Esophagus muscularis mucosa (tissue), 4 donors: ENCODE measurements around the gene UXT. TPM values are rescaled to one million over a fixed set of nuclear protein-coding genes. Genes with fewer than 3 reads are reported as not detected.
"Not testable (repeated sequence)": the region's sequence is repeated elsewhere in the genome, so short reads cannot be mapped to it uniquely, and the experiment has no call there.

Experiments
- DNase-seq: peaks from one replicate; pipeline ENCODE4 v3.0.0-alpha.2; 2017; ENCODE audit errors: extremely low spot score
- H3K27ac ChIP-seq, 4 donors: fragments of 200-600 bp; sonication (generic); replicated peaks in 1 of 4; 1 replicate in 3 of 4; 2 replicates in 1 of 4; pipeline ENCODE4 v1.5.1; 2016 to 2019; ENCODE audit warnings: mild to moderate bottlenecking in 1 of 4
- H3K27me3 ChIP-seq, 4 donors: fragments of 200-600 bp; sonication (generic); one replicate each; pipeline versions ENCODE4 v1.5.1 to v1.6.0; 2016 to 2019
- H3K36me3 ChIP-seq, 4 donors: fragments of 200-600 bp; sonication (generic); one replicate each; pipeline ENCODE4 v1.5.1; 2016 to 2019
- H3K4me1 ChIP-seq, 4 donors: fragments of 200-600 bp; sonication (generic); one replicate each; pipeline ENCODE4 v1.5.1; 2016 to 2019
- H3K4me3 ChIP-seq, 4 donors: fragments of 200-600 bp; sonication (generic); 1 replicate in 2 of 4; 2 replicates in 2 of 4; pipeline ENCODE4 v1.5.1; 2016 to 2019; ENCODE audit warnings: mild to moderate bottlenecking in 4 of 4, moderate library complexity in 1 of 4
- H3K9me3 ChIP-seq, 4 donors: fragments of 200-600 bp; sonication (generic); 1 replicate in 3 of 4; 2 replicates in 1 of 4; pipeline ENCODE4 v1.5.1; 2016 to 2019
- CTCF ChIP-seq, 3 experiments: fragments of 200-600 bp in 2 of 3; fragments of 450-650 bp in 1 of 3; sonication (generic) in 2 of 3; IDR thresholded peaks; one replicate each; pipeline ENCODE4 v1.5.1; 2017 to 2019; ENCODE audit warnings: antibody characterized with exemption in 3 of 3, mild to moderate bottlenecking in 2 of 3, moderate library complexity in 1 of 3
- EP300 ChIP-seq: sonication (generic); formaldehyde crosslinking; IDR thresholded peaks from one replicate; pipeline ENCODE4 v1.6.1; 2017; ENCODE audit warnings: antibody characterized with exemption
- POLR2A ChIP-seq: fragments of 450-650 bp; IDR thresholded peaks from one replicate; pipeline ENCODE4 v1.6.1; 2017; ENCODE audit warnings: antibody characterized with exemption, moderate library complexity, mild to moderate bottlenecking, low read depth
- POLR2AphosphoS5 ChIP-seq, 2 donors: sonication (generic); formaldehyde crosslinking; IDR thresholded peaks; one replicate each; pipeline ENCODE4 v1.6.1; 2017; ENCODE audit warnings: antibody characterized with exemption in 2 of 2
- WGBS: methylation state at CpG from one replicate; pipeline ENCODE4 v1.1.5; 2018; 5-methylcytosine and 5-hydroxymethylcytosine counted together
- intact Hi-C: fragments of 100-400 bp; cut with DNase I; formaldehyde crosslinking; loops from one replicate; pipeline ENCODE4 v1.15.1; 2023
- total RNA-seq, 4 donors: library from RNA; depleted of rRNA; stranded (reverse); fragments of >200 nt; gene quantifications; one replicate each; pipeline versions ENCODE4 v1.1.0 to v1.2.1, GENCODE V29; 2016

Gene UXT
- total RNA-seq, 4 donors from 2014 or later, result 75.9 to 98.0 (median 90.4) TPM

GRCh38 chrX:47674776-47675175 is 15.8 kb upstream of the UXT start:
- H3K4me1 ChIP-seq, result no peaks in the 10 kb centered on the region
- DNase-seq, result no peak
- no peaks in the 10 kb centered on the region for H3K27me3 ChIP-seq
- no peaks in the 10 kb centered on the region for H3K9me3 ChIP-seq
- intact Hi-C loops, result no loop called here
- no peaks in the 10 kb centered on the region for H3K36me3 ChIP-seq
- WGBS, result 74% methylated on average over 5 of the region's 5 CpGs
- no peak overlapping the region for H3K27ac ChIP-seq
- H3K4me3 ChIP-seq, result no peak overlapping the region
- TF ChIP-seq CTCF (IDR thresholded peaks at IDR 0.05), result no peak
- no peak for TF ChIP-seq POLR2AphosphoS5 (IDR thresholded peaks at IDR 0.05)

- H3K36me3 ChIP-seq, H3K9me3 ChIP-seq, intact Hi-C loops, H3K4me3 ChIP-seq, H3K27ac ChIP-seq, H3K4me1 ChIP-seq, H3K27me3 ChIP-seq, DNase-seq: not testable (repeated sequence)
- 77% methylated on average over 4 of the region's 4 CpGs for WGBS
Measured at GRCh38 chrX:47665797-47666196, 6.8 kb upstream of the UXT start.

- no peaks in the 10 kb centered on the region for H3K9me3 ChIP-seq
- intact Hi-C loops, result no loop called here
- TF ChIP-seq EP300, result no peak
- no peak for TF ChIP-seq CTCF (IDR thresholded peaks at IDR 0.05)
- no peak for TF ChIP-seq POLR2A
- TF ChIP-seq POLR2AphosphoS5 (IDR thresholded peaks at IDR 0.05), result no peak
- DNase-seq, result no peak
- peaks cover 0 to under 1% (median 0%) of the 10 kb centered on the region in 4 donors for H3K4me1 ChIP-seq
- H3K36me3 ChIP-seq, result no peaks in the 10 kb centered on the region
- H3K27ac ChIP-seq, result no peak overlapping the region
- H3K4me3 ChIP-seq, result no peak overlapping the region
- no peaks in the 10 kb centered on the region for H3K27me3 ChIP-seq
- WGBS, result 80% methylated on average over 5 of the region's 5 CpGs
Measured at GRCh38 chrX:47664737-47665136, 5.8 kb upstream of the UXT start.

DNA sequence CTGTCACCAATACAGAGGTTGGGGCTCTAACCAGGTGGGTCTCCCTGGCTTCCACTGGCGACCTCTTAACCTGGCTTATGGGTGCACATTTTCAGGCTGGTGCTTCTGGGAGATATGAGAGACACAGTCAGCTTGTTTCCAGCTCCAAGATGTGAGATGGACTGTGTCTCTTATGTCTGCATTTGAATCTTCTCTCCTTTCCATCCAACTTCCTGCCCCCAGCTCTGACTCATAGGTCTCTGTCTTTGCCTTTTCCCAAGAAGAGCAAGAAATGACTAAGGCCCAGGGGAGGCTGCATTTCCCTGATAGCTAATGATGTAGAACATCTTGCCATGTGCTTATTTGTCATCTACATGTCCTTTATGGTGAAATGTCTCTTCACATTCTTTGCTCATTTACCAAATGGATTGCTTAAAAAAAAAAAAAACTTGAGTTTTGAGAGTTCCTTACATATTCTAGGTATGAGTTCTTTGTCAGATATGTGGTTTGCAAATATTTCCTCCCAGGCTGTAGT is 3.2 kb upstream of the UXT start:
- TF ChIP-seq CTCF (IDR thresholded peaks at IDR 0.05) (no peak), POLR2AphosphoS5 (IDR thresholded peaks at IDR 0.05) (no peak), EP300 (no peak), POLR2A (no peak)
- Histone ChIP-seq H3K4me1 (peaks cover 0 to 14% (median 4%) of the 10 kb centered on the region in 4 donors), H3K4me3 (no peak overlapping the region), H3K9me3 (no peaks in the 10 kb centered on the region), H3K36me3 (peaks cover 0 to 4% (median 2%) of the 10 kb centered on the region in 4 donors), H3K27me3 (no peaks in the 10 kb centered on the region), H3K27ac (no peak overlapping the region)
- intact Hi-C loops, result no loop called here
- DNase-seq, result peak; percentile 55
- WGBS, result 56% methylated on average over 1 of the region's 1 CpG

DNA sequence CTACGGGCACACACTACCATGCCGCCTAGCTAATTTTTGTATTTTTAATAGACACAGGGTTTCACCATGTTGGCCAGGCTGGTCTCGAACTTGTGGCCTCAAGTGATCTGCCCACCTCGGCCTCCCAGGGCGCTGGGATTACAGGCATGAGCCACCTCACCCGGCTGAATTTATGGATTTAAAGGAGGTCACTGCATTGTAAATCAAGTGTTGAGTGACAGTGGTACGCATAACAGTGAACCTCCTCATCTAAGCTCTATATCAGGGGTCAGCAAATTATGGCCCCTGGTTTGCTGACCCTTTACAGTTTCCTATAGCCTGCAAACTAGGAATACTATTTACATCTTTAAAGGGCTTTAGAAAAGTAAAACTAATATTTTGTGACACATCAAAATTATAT is 2.6 kb upstream of the UXT start:
- Histone ChIP-seq H3K9me3 (no peaks in the 10 kb centered on the region), H3K4me3 (no peak overlapping the region), H3K36me3 (peaks cover 0 to 11% (median 9%) of the 10 kb centered on the region in 4 donors), H3K27ac (no peak overlapping the region), H3K4me1 (peaks cover 0 to 14% (median 4%) of the 10 kb centered on the region in 4 donors), H3K27me3 (no peaks in the 10 kb centered on the region)
- peak; percentile 4 for DNase-seq
- 84% methylated on average over 7 of the region's 7 CpGs for WGBS
- intact Hi-C loops, result no loop called here
- TF ChIP-seq CTCF (IDR thresholded peaks at IDR 0.05) (no peak), POLR2AphosphoS5 (IDR thresholded peaks at IDR 0.05) (no peak), EP300 (no peak), POLR2A (no peak)
